Fibroblast of skin of scalp (primary cell): ENCODE measurements around the gene STX5.
"Not testable (repeated sequence)": the region's sequence is repeated elsewhere in the genome, so short reads cannot be mapped to it uniquely, and the experiment has no call there.

Source experiments
- DNase-seq: peaks from one replicate; pipeline ENCODE4 v3.0.0-alpha.2; 2013

The STX5 gene

DNA sequence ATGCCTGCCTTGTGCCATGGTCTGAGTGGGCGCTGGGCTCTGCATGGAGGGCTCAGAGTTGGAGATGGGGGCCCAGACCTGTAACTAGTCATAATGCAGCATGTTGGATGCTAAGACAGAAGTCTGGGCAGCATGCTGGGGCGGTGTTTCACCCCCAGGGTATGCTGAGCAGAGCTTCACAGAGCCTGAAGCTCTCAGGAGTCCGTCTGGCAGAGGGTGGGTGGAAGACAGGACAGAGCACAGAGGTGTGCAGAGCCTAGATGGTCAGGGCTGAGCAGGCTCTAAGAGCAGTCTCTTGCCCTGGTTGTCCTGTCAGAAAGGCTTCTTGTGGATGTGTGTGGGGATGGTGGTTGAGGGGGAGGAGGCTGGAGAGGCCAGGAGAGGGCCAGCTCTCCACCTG, 53.4 kb downstream of the STX5 start:
- DNase-seq = no peak

DNA sequence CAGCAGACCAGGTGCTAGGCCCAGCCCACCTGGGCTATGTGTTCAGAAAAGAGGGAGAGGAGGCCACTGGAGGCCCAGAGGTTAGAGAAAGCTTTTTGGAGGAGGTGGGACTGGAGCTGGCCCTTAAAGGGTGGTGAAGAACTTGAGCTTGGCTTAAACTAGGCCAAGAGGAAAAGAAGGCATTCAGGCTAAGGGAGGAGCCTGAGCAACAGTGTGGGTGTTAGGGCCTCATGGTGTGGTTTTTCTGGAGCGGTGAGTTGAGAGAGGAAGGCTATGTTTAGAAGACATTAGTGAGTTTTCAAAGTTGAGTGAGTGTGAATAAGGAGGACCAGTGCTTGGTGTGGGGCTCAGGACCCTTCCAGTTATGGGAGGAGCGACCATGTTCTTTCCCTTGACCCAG, 54.5 kb downstream of the STX5 start:
- no peak for DNase-seq

DNA sequence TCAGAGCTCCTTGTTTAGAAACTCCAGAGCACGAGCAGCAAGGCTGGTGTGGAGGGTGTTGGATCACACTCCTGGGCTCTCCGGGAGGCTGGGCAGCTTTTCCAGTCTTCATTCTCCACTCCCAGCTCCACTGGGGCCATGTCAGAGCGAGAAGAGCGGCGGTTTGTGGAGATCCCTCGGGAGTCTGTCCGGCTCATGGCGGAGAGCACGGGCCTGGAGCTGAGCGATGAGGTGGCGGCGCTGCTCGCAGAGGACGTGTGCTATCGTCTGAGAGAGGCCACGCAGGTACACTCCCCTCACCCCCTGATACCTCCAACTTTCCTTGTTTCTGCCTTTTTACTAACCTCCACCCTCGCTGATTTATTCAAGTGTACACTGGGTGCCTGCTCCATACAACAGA, 56.2 kb downstream of the STX5 start:
- DNase-seq = no peak

DNA sequence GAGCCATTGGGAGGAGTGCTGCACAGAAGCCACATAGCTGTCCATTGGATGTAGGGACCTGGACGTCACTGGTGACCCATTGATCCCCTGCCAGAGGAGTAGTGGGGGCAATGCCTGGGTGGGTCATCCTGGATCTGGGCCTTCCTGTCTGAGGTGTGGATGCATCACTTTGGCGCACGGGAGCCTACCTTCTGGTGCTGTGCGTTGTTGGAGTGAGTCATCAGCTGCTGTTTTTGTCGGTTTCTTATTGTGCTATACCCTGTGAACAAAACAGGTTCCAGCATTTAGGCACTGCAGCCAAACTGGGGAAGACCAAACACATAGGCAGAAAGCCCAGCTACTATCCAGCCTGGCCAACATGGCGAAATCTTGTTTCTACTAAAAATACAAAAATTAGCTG, 57.4 kb downstream of the STX5 start:
- DNase-seq = no peak

DNA sequence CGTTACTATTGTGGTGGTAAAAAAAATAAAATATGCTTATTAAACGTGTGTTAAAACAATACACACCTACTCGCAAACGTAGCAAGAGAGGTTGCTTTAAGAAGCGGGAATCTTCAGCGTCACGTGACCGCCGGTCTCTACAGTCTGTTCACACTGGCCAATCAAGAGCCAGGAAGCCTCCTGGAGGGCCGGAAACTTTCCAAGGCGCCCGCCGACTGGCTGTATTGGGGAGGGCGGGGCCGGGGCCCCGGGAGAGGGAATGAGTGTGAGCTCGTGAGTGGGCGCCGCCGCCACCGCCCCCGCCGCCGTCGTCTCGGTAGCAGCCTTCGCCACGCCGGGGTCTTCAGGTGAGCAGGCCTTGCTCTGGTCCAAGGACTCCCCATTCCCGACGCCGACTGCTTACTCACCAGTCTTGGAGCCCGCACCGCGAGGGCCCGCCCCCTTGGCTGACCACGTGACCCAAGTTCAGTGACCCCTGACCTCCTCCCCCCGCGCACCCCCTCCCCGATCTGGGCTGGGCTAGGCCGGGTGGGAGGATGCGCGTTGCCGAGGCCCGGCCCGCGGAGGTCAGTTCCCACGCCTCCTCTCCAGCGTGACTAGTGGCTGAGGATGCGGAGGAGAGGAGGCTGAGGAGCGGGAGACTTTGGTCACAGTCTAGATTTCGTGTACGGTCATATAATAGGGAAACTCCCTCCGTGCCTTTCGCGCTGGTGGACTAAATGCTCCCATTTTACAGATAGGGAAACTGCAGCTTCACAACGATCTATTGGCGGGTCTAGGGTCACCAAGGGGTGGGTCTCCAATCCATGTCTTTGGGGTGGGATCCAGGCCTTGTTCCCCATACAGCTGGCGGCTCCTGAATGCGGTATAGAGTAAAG, 60.5 kb downstream of the STX5 start, which contains the start of gene TAF6L:
Gene TAF6L, plus strand, starts transcription at position 253 of the 878 bp plus-strand sequence. CDS start 4,388 bp downstream, outside the sequence.
- DNase-seq = peak; percentile 97

DNA sequence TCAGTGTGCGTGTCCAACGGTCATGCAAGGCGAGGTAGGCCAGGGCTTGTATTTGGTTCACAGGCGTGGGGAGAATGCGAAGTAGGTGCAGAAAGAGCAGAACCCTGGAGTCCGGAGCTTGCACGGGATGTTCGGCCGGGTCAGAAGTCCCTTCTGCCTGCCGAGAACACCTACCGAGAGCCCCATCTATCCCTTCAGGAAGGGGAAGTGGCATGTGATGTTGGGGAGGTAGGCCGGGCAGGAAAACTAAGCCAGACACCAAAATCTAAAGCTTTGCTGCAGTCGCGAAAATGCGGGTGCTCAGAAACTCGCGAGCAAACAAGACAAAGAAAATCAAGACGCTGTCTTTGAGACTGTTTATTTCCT, 61.1 kb downstream of the STX5 start:
- no peak for DNase-seq

DNA sequence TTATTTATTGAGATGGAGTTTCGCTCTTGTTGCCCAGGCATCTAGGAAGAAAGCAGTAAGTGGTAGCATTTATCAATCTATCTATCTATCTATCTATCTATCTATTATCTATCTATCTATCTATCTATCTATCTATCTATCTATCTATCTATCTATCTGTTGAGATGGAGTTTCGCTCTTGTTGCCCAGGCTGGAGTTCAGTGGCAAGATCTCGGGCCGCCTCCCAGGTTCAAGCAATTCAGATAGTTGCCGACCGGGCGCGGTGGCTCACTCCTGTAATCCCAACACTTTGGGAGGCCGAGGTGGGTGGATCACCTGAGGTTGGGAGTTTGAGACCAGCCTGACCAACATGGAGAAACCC, 71.0 kb downstream of the STX5 start:
- DNase-seq = not testable (repeated sequence)

DNA sequence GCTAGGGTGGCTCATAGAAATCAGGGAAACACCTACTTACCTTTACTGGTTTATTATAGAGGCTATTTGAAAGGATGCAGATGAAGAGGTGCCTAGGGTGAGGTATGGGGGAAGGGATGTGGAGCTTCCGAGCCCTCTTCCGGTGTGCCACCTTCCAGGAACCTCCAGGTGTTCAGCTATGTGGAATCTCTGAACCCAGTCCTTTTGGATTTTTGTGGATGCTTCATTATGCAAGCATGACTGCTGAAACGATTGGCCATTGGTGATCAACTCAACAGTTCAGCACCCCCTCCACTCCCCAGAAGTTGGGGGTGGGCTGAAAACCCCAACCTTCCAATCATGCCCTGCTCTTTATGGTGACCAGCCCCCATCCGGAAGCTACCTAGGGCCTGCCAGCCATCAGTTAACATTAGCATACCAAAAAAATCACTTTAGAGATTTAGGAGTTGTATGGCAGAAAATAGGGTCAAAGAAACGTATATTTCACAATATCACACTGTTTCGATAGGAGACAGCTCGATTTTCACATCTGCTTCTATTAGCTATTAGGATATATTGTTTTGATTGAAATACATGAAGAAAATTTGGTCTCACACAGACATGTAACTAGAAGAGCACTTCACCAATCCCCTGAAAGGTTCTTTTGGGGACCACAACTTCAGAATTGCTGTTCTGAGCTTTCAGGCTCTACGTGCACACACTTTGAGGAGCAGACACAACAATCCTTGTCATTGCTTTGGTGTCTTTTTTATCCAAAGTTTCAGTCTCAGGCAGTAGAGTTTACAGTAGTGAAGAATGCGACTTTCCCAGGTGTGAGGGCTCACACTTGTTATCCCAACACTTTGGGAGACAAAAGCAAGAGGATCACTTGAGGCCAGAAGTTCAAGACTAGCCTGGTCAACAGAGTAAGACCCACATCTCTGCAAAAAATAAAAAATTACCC, 73.7 kb downstream of the STX5 start:
- no peak for DNase-seq
